Right lobe of liver (tissue), 4 donors: ENCODE results near the gene ABCA12.

ENCODE experiments used
- CTCF ChIP-seq, 4 donors: fragments of 200-600 bp in 3 of 4; fragments of 450-650 bp in 1 of 4; IDR thresholded peaks; one replicate each; pipeline versions ENCODE4 v1.5.1 to v1.8.0; 2016 to 2022; ENCODE audit warnings: antibody characterized with exemption in 4 of 4, mild to moderate bottlenecking in 2 of 4
- POLR2A ChIP-seq: fragments of 450-650 bp; IDR thresholded peaks from one replicate; pipeline ENCODE4 v1.6.1; 2017; ENCODE audit warnings: antibody characterized with exemption, mild to moderate bottlenecking
- donor health status: DM: no; HTN: no; CAD: no.
- donor health status: DM: no; HTN: no; CAD: no.
- donor health status: DM: no; HTN: yes; CAD: no.

- TF ChIP-seq CTCF (IDR thresholded peaks at IDR 0.05) = no peak
- no peak for TF ChIP-seq POLR2A
Measured at GRCh38 chr2:215049341-215049740, 89.1 kb downstream of the ABCA12 start.
